Neuronal stem cell (in vitro differentiated cells): ENCODE measurements around the gene ABCC5.

Source experiments
- DNase-seq: peaks from one replicate; pipeline ENCODE4 v3.0.0-alpha.2; 2013; ENCODE audit warnings: low spot score
- H2AFZ ChIP-seq: one replicate; pipeline ENCODE4 v1.6.1; 2013; ENCODE audit warnings: mild to moderate bottlenecking, low read length, inconsistent platforms
- H2AK5ac ChIP-seq: 2 replicates; pipeline ENCODE4 v1.6.1; 2013; ENCODE audit warnings: low read depth, mild to moderate bottlenecking, inconsistent platforms, low read length, moderate library complexity, mixed read lengths
- H2BK120ac ChIP-seq: 2 replicates; pipeline ENCODE4 v1.6.1; 2013; ENCODE audit warnings: low read depth, mild to moderate bottlenecking, inconsistent platforms, low read length, moderate library complexity, mixed read lengths
- H2BK12ac ChIP-seq: one replicate; pipeline ENCODE4 v1.6.1; 2013; ENCODE audit warnings: low read length, inconsistent platforms
- H2BK15ac ChIP-seq: 2 replicates; pipeline ENCODE4 v1.6.1; 2013; ENCODE audit warnings: mild to moderate bottlenecking, low read length, inconsistent platforms, mixed read lengths
- H2BK5ac ChIP-seq: one replicate; pipeline ENCODE4 v1.6.1; 2013; ENCODE audit warnings: inconsistent platforms, mild to moderate bottlenecking, low read length, moderate library complexity
- H3K14ac ChIP-seq: one replicate; pipeline ENCODE4 v1.6.1; 2013; ENCODE audit warnings: low read length, inconsistent platforms
- H3K18ac ChIP-seq: 2 replicates; pipeline ENCODE4 v1.6.1; 2013; ENCODE audit warnings: low read length, inconsistent platforms
- H3K23ac ChIP-seq: 2 replicates; pipeline ENCODE4 v1.6.1; 2013; ENCODE audit warnings: low read depth, mild to moderate bottlenecking, mixed read lengths, low read length, inconsistent platforms; ENCODE audit not compliant: poor library complexity
- H3K27ac ChIP-seq: replicated peaks from 3 replicates; pipeline ENCODE4 v1.5.1; 2013; ENCODE audit warnings: low read length, inconsistent platforms
- H3K27me3 ChIP-seq, 3 experiments: 2 replicates each; pipeline ENCODE4 v1.6.1; 2013; ENCODE audit warnings: low read length in 3 of 3, mild to moderate bottlenecking in 2 of 3, inconsistent platforms in 1 of 3, low read depth in 1 of 3, mixed read lengths in 1 of 3, moderate library complexity in 1 of 3; ENCODE audit not compliant: control insufficient read depth in 3 of 3, insufficient read depth in 3 of 3
- H3K36me3 ChIP-seq, 2 donors: replicated peaks in 1 of 2; 2 replicates each; pipeline ENCODE4 v1.6.1; 2013; ENCODE audit warnings: low read length in 2 of 2; ENCODE audit not compliant: control insufficient read depth in 2 of 2, insufficient read depth in 2 of 2
- H3K4ac ChIP-seq: 2 replicates; pipeline ENCODE4 v1.6.1; 2013; ENCODE audit warnings: inconsistent platforms, mild to moderate bottlenecking, low read length, moderate library complexity
- H3K4me1 ChIP-seq, 2 donors: 1 replicate in 1 of 2; 2 replicates in 1 of 2; pipeline ENCODE4 v1.6.1; 2013; ENCODE audit warnings: low read length in 2 of 2, low read depth in 1 of 2; ENCODE audit not compliant: control insufficient read depth in 2 of 2, insufficient read depth in 1 of 2
- H3K4me2 ChIP-seq: one replicate; pipeline ENCODE4 v1.6.1; 2013; ENCODE audit warnings: mild to moderate bottlenecking, low read length, inconsistent platforms; ENCODE audit not compliant: insufficient read depth, poor library complexity, severe bottlenecking
- H3K4me3 ChIP-seq, 2 donors: 2 replicates each; pipeline ENCODE4 v1.5.1; 2013; ENCODE audit warnings: low read length in 2 of 2, mild to moderate bottlenecking in 2 of 2, inconsistent platforms in 1 of 2, moderate library complexity in 1 of 2
- H3K79me1 ChIP-seq: one replicate; pipeline ENCODE4 v1.6.1; 2013; ENCODE audit warnings: low read depth, mild to moderate bottlenecking, inconsistent platforms, low read length, moderate library complexity
- H3K9ac ChIP-seq: one replicate; pipeline ENCODE4 v1.6.1; 2013; ENCODE audit warnings: mild to moderate bottlenecking, low read depth, low read length, inconsistent platforms; ENCODE audit not compliant: poor library complexity
- H3K9me3 ChIP-seq, 2 donors: replicated peaks in 1 of 2; 2 replicates each; pipeline versions ENCODE3 to v1.6.1; 2013; ENCODE audit warnings: low read length in 2 of 2, mild to moderate bottlenecking in 2 of 2, inconsistent platforms in 1 of 2, low read depth in 1 of 2, mixed read lengths in 1 of 2, moderate library complexity in 1 of 2; ENCODE audit not compliant: control insufficient read depth in 2 of 2, insufficient read depth in 1 of 2
- H4K8ac ChIP-seq: one replicate; pipeline ENCODE4 v1.6.1; 2013; ENCODE audit warnings: low read depth, mild to moderate bottlenecking, inconsistent platforms, low read length, moderate library complexity
- H4K91ac ChIP-seq: one replicate; pipeline ENCODE4 v1.6.1; 2013; ENCODE audit warnings: low read length, low read depth, mild to moderate bottlenecking, inconsistent platforms; ENCODE audit not compliant: poor library complexity
- WGBS, 2 donors: extraction: QIAGEN DNeasy Blood & Tissue Kit; methylation state at CpG; one replicate each; pipeline ENCODE4 v1.1.7; 2013; ENCODE audit warnings: missing lambda C conversion rate in 2 of 2, mixed read lengths in 1 of 2; ENCODE audit not compliant: insufficient read length in 2 of 2, insufficient replicate concordance in 1 of 2; ENCODE audit errors: extremely low coverage in 2 of 2; 5-methylcytosine and 5-hydroxymethylcytosine counted together

Gene ABCC5

DNA sequence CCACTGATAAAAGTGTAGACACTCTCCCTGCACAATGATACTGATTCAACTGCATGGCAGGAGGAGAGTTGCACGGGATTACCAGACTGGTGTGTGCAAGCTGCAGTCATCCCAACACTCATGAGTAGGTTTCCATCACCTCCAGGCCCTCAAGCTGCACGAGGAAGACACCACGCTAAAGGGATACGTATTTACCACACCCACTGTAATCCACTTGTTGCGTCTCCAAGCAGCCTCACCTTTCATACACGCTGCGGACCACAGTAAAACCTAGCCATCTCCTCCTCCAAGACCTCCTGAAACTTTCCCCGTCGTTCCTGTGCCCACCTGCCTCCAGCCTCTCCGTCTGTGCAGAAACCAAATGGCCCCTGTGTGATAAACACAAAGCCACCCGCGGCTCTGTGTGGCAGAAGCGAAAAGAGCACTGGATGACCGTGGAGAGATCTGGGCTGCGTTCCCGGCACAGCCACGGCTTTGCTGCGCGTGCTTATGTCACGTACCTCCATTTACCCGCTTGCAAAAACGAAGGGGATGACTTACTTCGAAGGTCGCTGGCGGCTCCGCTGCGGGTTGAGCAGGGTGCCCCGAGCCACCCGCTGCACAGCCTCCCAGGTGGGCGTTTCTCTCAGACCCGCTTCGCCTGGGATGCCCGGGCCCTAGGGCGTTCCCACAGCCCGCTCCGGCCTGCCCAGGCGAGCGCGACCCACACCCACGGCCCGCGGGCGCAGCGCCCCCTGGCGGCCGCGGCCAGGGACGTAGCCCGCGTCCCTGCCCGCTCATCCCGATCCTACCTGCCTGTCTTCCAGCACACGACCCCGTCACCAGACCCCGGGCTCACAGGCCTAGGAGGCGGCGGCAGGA lies 643 bp downstream of the ABCC5 start:
- peak overlapping the region; percentile 53 for H4K91ac ChIP-seq
- H3K79me1 ChIP-seq, result peaks cover 8% of the 10 kb centered on the region
- no peak overlapping the region for H2BK12ac ChIP-seq
- no peaks in the 10 kb centered on the region for H3K9me3 ChIP-seq
- peak; percentile 58 for DNase-seq
- H2AK5ac ChIP-seq, result peak overlapping the region; percentile 66
- H2BK15ac ChIP-seq, result no peak overlapping the region
- peaks cover 4 to 20% of the 10 kb centered on the region in 2 donors for H3K36me3 ChIP-seq
- H2BK5ac ChIP-seq, result peak overlapping the region; percentile 62
- peaks cover 4 to 6% of the 10 kb centered on the region in 2 donors for H3K4me1 ChIP-seq
- peak overlapping the region; percentile 98 for H3K14ac ChIP-seq
- H3K4me2 ChIP-seq, result peak overlapping the region; percentile 57
- peak overlapping the region; percentile 100 for H2AFZ ChIP-seq
- H2BK120ac ChIP-seq, result no peak overlapping the region
- WGBS, 2 donors, result no CpG with 5 or more reads among the region's 57 CpGs
- H3K27ac ChIP-seq, result peak overlapping the region; percentile 68
- no peak overlapping the region for H4K8ac ChIP-seq
- H3K23ac ChIP-seq, result peak overlapping the region; percentile 92
- no peak overlapping the region for H3K4ac ChIP-seq
- H3K9ac ChIP-seq, result peak overlapping the region; percentile 98
- H3K27me3 ChIP-seq, result peaks cover 0 to 3% (median 0%) of the 10 kb centered on the region in 3 experiments
- peak overlapping the region; percentile 99 for H3K18ac ChIP-seq
- peak overlapping the region; percentile 98 to 100 for H3K4me3 ChIP-seq

DNA sequence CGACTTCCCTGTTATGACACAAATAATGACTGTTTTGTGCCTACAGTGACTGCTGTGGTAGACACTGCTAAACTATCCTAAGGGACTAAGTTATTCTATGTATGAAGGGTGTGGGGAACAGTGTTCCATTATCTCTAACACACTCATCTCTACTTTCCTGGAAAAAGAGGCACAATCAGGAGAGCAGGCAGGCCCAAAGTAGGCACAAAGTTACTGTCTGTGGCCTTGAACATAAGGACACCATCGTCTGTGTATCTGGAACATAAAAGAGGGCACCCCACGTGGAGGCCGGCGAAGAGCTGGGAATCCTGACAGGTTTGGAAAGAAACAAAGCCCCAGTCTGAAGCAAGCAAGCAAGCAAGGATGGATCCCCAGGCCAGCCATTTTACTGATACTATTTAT lies 1.5 kb downstream of the ABCC5 start:
- no peak overlapping the region for H2AFZ ChIP-seq
- H3K9me3 ChIP-seq, result no peaks in the 10 kb centered on the region
- no CpG with 5 or more reads among the region's 5 CpGs for WGBS, 2 donors
- H3K79me1 ChIP-seq, result peaks cover 8% of the 10 kb centered on the region
- H3K4me1 ChIP-seq, result peaks cover 4 to 6% of the 10 kb centered on the region in 2 donors
- H3K23ac ChIP-seq, result no peak overlapping the region
- H3K9ac ChIP-seq, result no peak overlapping the region
- H3K4me2 ChIP-seq, result no peak overlapping the region
- no peak overlapping the region for H2AK5ac ChIP-seq
- no peak overlapping the region for H2BK120ac ChIP-seq
- no peak overlapping the region for H2BK5ac ChIP-seq
- peaks cover 4 to 29% of the 10 kb centered on the region in 2 donors for H3K36me3 ChIP-seq
- H3K14ac ChIP-seq, result no peak overlapping the region
- H3K18ac ChIP-seq, result no peak overlapping the region
- no peak overlapping the region for H3K4me3 ChIP-seq
- no peak overlapping the region for H4K8ac ChIP-seq
- no peaks in the 10 kb centered on the region for H3K27me3 ChIP-seq
- no peak for DNase-seq
- no peak overlapping the region for H4K91ac ChIP-seq
- H3K4ac ChIP-seq, result no peak overlapping the region
- no peak overlapping the region for H2BK15ac ChIP-seq
- H2BK12ac ChIP-seq, result no peak overlapping the region
- H3K27ac ChIP-seq, result no peak overlapping the region

DNA sequence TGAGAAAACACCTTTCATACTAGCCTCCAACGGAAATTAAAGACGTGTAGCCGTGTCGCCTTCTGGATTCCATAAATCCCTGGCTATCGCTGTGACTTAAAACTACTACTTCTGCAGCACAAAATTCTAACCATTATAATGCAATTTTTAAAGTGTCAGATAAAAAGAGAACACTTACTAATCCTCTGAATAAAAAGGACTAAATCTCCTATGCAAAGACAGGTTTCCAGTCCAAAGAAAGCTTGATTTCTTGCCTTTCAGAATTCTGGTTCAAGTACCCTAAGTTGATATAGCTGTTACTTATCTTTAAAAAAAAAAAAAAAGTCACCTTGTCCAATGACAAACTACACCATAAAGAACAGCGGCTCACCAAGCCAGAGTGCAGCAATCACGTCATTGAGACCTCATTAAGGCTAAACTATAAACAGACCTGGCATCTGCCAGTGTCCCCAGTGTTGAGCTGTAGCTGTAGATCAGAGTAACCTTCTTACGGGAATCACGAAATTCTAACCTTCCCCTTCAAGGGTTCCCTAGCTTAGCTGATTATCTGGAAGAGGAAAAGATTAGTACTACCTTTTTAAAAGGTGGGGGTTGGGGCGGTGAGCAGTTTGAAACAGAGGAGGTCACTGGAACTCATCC lies 2.2 kb downstream of the ABCC5 start:
- Histone ChIP-seq H3K14ac (no peak overlapping the region), H3K23ac (no peak overlapping the region), H4K91ac (no peak overlapping the region), H2BK120ac (no peak overlapping the region), H3K9ac (no peak overlapping the region), H2AK5ac (no peak overlapping the region), H3K18ac (no peak overlapping the region), H2BK15ac (no peak overlapping the region), H3K27ac (no peak overlapping the region), H3K9me3 (no peaks in the 10 kb centered on the region), H3K4me2 (no peak overlapping the region), H3K36me3 (peaks cover 4 to 32% of the 10 kb centered on the region in 2 donors), H3K79me1 (peaks cover 8% of the 10 kb centered on the region), H3K4me1 (peaks cover 4 to 6% of the 10 kb centered on the region in 2 donors), H3K4me3 (no peak overlapping the region), H3K27me3 (no peaks in the 10 kb centered on the region), H4K8ac (no peak overlapping the region), H2BK12ac (no peak overlapping the region), H3K4ac (no peak overlapping the region), H2AFZ (no peak overlapping the region), H2BK5ac (no peak overlapping the region)
- WGBS, 2 donors, result no CpG with 5 or more reads among the region's 10 CpGs
- DNase-seq, result no peak
